ENCODE results near the gene OTOG.

OTOG gene

GRCh38 chr11:17551347-17552040, 4.4 kb downstream of the OTOG start:
- no peaks in the 10 kb centered on the region for H3K79me2 ChIP-seq (ENCODE audit: control insufficient read depth, low read length)
- H3K36me3 ChIP-seq (ENCODE audit: control insufficient read depth, low read length), result no peaks in the 10 kb centered on the region
- no peaks in the 10 kb centered on the region for H3F3A ChIP-seq (ENCODE audit: control insufficient read depth, insufficient read depth)
- no peak overlapping the region for H3K4me3 ChIP-seq (ENCODE audit: low read length)
- no peak for TF ChIP-seq EZH2phosphoT487 (IDR thresholded peaks at IDR 0.05; ENCODE audit: borderline replicate concordance, low read length)
- no peak for TF ChIP-seq CTCF (IDR thresholded peaks at IDR 0.05; ENCODE audit: low read depth, low read length, poor library complexity, severe bottlenecking)
- H3K4me2 ChIP-seq (ENCODE audit: low read length), result no peak overlapping the region
- H3K27me3 ChIP-seq (ENCODE audit: control insufficient read depth, low read length), result peaks cover 2% of the 10 kb centered on the region; the same call in 1 of the 2 replicates
- H3K4me1 ChIP-seq (ENCODE audit: control insufficient read depth, low read length), result no peaks in the 10 kb centered on the region
- no peaks in the 10 kb centered on the region for H3K9me3 ChIP-seq (ENCODE audit: control insufficient read depth, insufficient read depth, low read length)
- no peaks in the 10 kb centered on the region for H4K20me1 ChIP-seq (ENCODE audit: control insufficient read depth, insufficient read depth, low read depth, low read length)
- H3K27ac ChIP-seq (ENCODE audit: low read depth, low read length), result no peak overlapping the region
- H3K9me2 ChIP-seq (replicated peaks; ENCODE audit: control insufficient read depth, low read length), result no peaks in the 10 kb centered on the region

- no peak overlapping the region for H3K4me2 ChIP-seq (ENCODE audit: low read length)
- no peaks in the 10 kb centered on the region for H3K9me2 ChIP-seq (replicated peaks; ENCODE audit: control insufficient read depth, low read length)
- no peaks in the 10 kb centered on the region for H4K20me1 ChIP-seq (ENCODE audit: control insufficient read depth, insufficient read depth, low read depth, low read length)
- H3F3A ChIP-seq (ENCODE audit: control insufficient read depth, insufficient read depth), result no peaks in the 10 kb centered on the region
- H3K4me1 ChIP-seq (ENCODE audit: control insufficient read depth, low read length), result no peaks in the 10 kb centered on the region
- H3K27me3 ChIP-seq (ENCODE audit: control insufficient read depth, low read length), result peaks cover 2% of the 10 kb centered on the region; the same call in 1 of the 2 replicates
- H3K79me2 ChIP-seq (ENCODE audit: control insufficient read depth, low read length), result no peaks in the 10 kb centered on the region
- no peak overlapping the region for H3K4me3 ChIP-seq (ENCODE audit: low read length)
- no peaks in the 10 kb centered on the region for H3K9me3 ChIP-seq (ENCODE audit: control insufficient read depth, insufficient read depth, low read length)
- H3K36me3 ChIP-seq (ENCODE audit: control insufficient read depth, low read length), result no peaks in the 10 kb centered on the region
- H3K27ac ChIP-seq (ENCODE audit: low read depth, low read length), result no peak overlapping the region
- TF ChIP-seq EZH2phosphoT487 (IDR thresholded peaks at IDR 0.05; ENCODE audit: borderline replicate concordance, low read length) (no peak), CTCF (IDR thresholded peaks at IDR 0.05; ENCODE audit: low read depth, low read length, poor library complexity, severe bottlenecking) (no peak)
Observed at GRCh38 chr11:17552041-17552355, 4.9 kb downstream of the OTOG start.

- Histone ChIP-seq H3F3A (ENCODE audit: control insufficient read depth, insufficient read depth) (no peaks in the 10 kb centered on the region), H3K27ac (ENCODE audit: low read depth, low read length) (no peak overlapping the region), H3K4me3 (ENCODE audit: low read length) (no peak overlapping the region), H4K20me1 (ENCODE audit: control insufficient read depth, insufficient read depth, low read depth, low read length) (no peaks in the 10 kb centered on the region), H3K36me3 (ENCODE audit: control insufficient read depth, low read length) (no peaks in the 10 kb centered on the region), H3K4me1 (ENCODE audit: control insufficient read depth, low read length) (no peaks in the 10 kb centered on the region), H3K27me3 (ENCODE audit: control insufficient read depth, low read length) (peaks cover 2% of the 10 kb centered on the region; the same call in 1 of the 2 replicates), H3K4me2 (ENCODE audit: low read length) (no peak overlapping the region), H3K9me2 (replicated peaks; ENCODE audit: control insufficient read depth, low read length) (no peaks in the 10 kb centered on the region), H3K9me3 (ENCODE audit: control insufficient read depth, insufficient read depth, low read length) (no peaks in the 10 kb centered on the region), H3K79me2 (ENCODE audit: control insufficient read depth, low read length) (no peaks in the 10 kb centered on the region)
- TF ChIP-seq EZH2phosphoT487 (IDR thresholded peaks at IDR 0.05; ENCODE audit: borderline replicate concordance, low read length), result no peak
- no peak for TF ChIP-seq CTCF (IDR thresholded peaks at IDR 0.05; ENCODE audit: low read depth, low read length, poor library complexity, severe bottlenecking)
Observed at GRCh38 chr11:17552392-17553248, 5.6 kb downstream of the OTOG start.

All from DOHH2 (cell line).